Endodermal cell (in vitro differentiated cells): ENCODE measurements around the gene MRPL32. TPM values are rescaled to one million over a fixed set of nuclear protein-coding genes. Genes with fewer than 3 reads are reported as not detected.

Experiments used
- DNase-seq: peaks from one replicate; pipeline ENCODE4 v3.0.0-alpha.2; 2017
- H3K27ac ChIP-seq: 2 replicates; pipeline ENCODE4 v1.5.1; 2013; ENCODE audit warnings: mild to moderate bottlenecking, low read depth, low read length, moderate library complexity
- H3K27me3 ChIP-seq: 2 replicates; pipeline ENCODE4 v1.6.1; 2013; ENCODE audit warnings: mild to moderate bottlenecking, low read length, moderate library complexity; ENCODE audit not compliant: insufficient read depth, control insufficient read depth, poor library complexity, severe bottlenecking
- H3K36me3 ChIP-seq: 2 replicates; pipeline ENCODE4 v1.7.0; 2013; ENCODE audit warnings: mild to moderate bottlenecking, low read length, moderate library complexity; ENCODE audit not compliant: control insufficient read depth, insufficient read depth
- H3K4me1 ChIP-seq: one replicate; pipeline ENCODE4 v1.7.0; 2013; ENCODE audit warnings: low read length; ENCODE audit not compliant: control insufficient read depth, insufficient read depth
- H3K4me3 ChIP-seq: 2 replicates; pipeline ENCODE4 v1.5.1; 2013; ENCODE audit warnings: mild to moderate bottlenecking, low read length, moderate library complexity
- H3K9ac ChIP-seq: 2 replicates; pipeline ENCODE4 v1.6.1; 2013; ENCODE audit warnings: mild to moderate bottlenecking, low read length, moderate library complexity; ENCODE audit not compliant: poor library complexity, severe bottlenecking; ENCODE audit errors: extremely low read depth
- H3K9me3 ChIP-seq: 2 replicates; pipeline ENCODE4 v1.6.1; 2013; ENCODE audit warnings: mild to moderate bottlenecking, low read length, moderate library complexity; ENCODE audit not compliant: control insufficient read depth
- H3K27ac Mint-ChIP-seq: 2 replicates; pipeline ENCODE4 v1.8.0; 2020; ENCODE audit warnings: mixed read lengths
- H3K27me3 Mint-ChIP-seq: 2 replicates; pipeline ENCODE4 v1.8.0; 2021; ENCODE audit warnings: mild to moderate bottlenecking, mixed read lengths; ENCODE audit not compliant: insufficient read depth
- H3K36me3 Mint-ChIP-seq: 2 replicates; pipeline ENCODE4 v1.8.0; 2020; ENCODE audit warnings: low read depth, mixed read lengths
- H3K4me1 Mint-ChIP-seq: 2 replicates; pipeline ENCODE4 v1.8.0; 2020; ENCODE audit warnings: mixed read lengths
- H3K4me3 Mint-ChIP-seq: 2 replicates; pipeline ENCODE4 v1.8.0; 2020; ENCODE audit warnings: mild to moderate bottlenecking, moderate library complexity, mixed read lengths
- H3K9me3 Mint-ChIP-seq: 2 replicates; pipeline ENCODE4 v1.8.0; 2020; ENCODE audit warnings: mild to moderate bottlenecking, mixed read lengths
- CTCF ChIP-seq: fragments of 200-600 bp; sonication (generic); conservative IDR thresholded peaks from 2 replicates; pipeline ENCODE4 v1.5.0; 2021; ENCODE audit warnings: antibody characterized with exemption, mild to moderate bottlenecking
- WGBS, 2 experiments: methylation state at CpG; one replicate each; pipeline versions ENCODE4 v1.1.5 to v1.1.7; 2013; ENCODE audit warnings: missing lambda C conversion rate in 2 of 2, mixed read lengths in 1 of 2; ENCODE audit not compliant: insufficient coverage in 1 of 2, insufficient read length in 1 of 2; 5-methylcytosine and 5-hydroxymethylcytosine counted together
- total RNA-seq, 2 donors: library from RNA; stranded (reverse); fragmentation: NEBNext Ultra II Directional in 1 of 2; extraction: Animal tissue kit (Norgen Biotek cat#: 25700) in 1 of 2; gene quantifications; 2 replicates in 1 of 2; 3 replicates in 1 of 2; pipeline ENCODE4 v1.2.1, GENCODE V29; 2021

Gene MRPL32
- total RNA-seq, 2 donors from 2014 or later = 88.6 to 97.0 TPM

GRCh38 chr7:42932811-42933591 lies 825 bp downstream of the MRPL32 start:
- Mint-ChIP-seq H3K4me1 (peaks cover 33% of the 10 kb centered on the region), H3K36me3 (peaks cover 34% of the 10 kb centered on the region), H3K27me3 (no peaks in the 10 kb centered on the region), H3K4me3 (peak overlapping the region; percentile 100), H3K27ac (peak overlapping the region; percentile 100), H3K9me3 (no peaks in the 10 kb centered on the region)
- TF ChIP-seq CTCF = no peak
- Histone ChIP-seq H3K4me3 (peak overlapping the region; percentile 100), H3K27ac (no peak overlapping the region), H3K27me3 (no peaks in the 10 kb centered on the region), H3K4me1 (peaks cover 6% of the 10 kb centered on the region), H3K9ac (peak overlapping the region; percentile 92), H3K36me3 (peaks cover 37% of the 10 kb centered on the region), H3K9me3 (no peaks in the 10 kb centered on the region)
- 0 to 2% methylated on average over 10 to 17 of the region's 17 CpGs for WGBS, 2 experiments
- peak; percentile 65 for DNase-seq

- Histone ChIP-seq H3K9me3 (no peaks in the 10 kb centered on the region), H3K4me1 (peaks cover 5% of the 10 kb centered on the region), H3K27ac (no peak overlapping the region), H3K9ac (no peak overlapping the region), H3K4me3 (peak overlapping the region; percentile 100), H3K36me3 (peaks cover 50% of the 10 kb centered on the region), H3K27me3 (no peaks in the 10 kb centered on the region)
- WGBS, 2 experiments = 90% methylated on average over 3 of the region's 3 CpGs; no CpG with 5 or more reads in 1 of the 2 experiments
- DNase-seq = no peak
- no peak for TF ChIP-seq CTCF
- Mint-ChIP-seq H3K36me3 (peaks cover 44% of the 10 kb centered on the region), H3K4me3 (peak overlapping the region; percentile 100), H3K27ac (peak overlapping the region; percentile 26), H3K9me3 (no peaks in the 10 kb centered on the region), H3K27me3 (no peaks in the 10 kb centered on the region), H3K4me1 (peaks cover 26% of the 10 kb centered on the region)
Observed at GRCh38 chr7:42934291-42934690, 2.1 kb downstream of the MRPL32 start.

- WGBS, 2 experiments = 92 to 94% methylated on average over 2 to 5 of the region's 5 CpGs
- no peak for DNase-seq
- Mint-ChIP-seq H3K9me3 (no peaks in the 10 kb centered on the region), H3K4me1 (peaks cover 17% of the 10 kb centered on the region), H3K4me3 (no peak overlapping the region), H3K36me3 (peaks cover 51% of the 10 kb centered on the region), H3K27me3 (no peaks in the 10 kb centered on the region), H3K27ac (no peak overlapping the region)
- Histone ChIP-seq H3K9me3 (no peaks in the 10 kb centered on the region), H3K4me3 (peak overlapping the region; percentile 100), H3K9ac (no peak overlapping the region), H3K4me1 (peaks cover 5% of the 10 kb centered on the region), H3K36me3 (peaks cover 63% of the 10 kb centered on the region), H3K27me3 (no peaks in the 10 kb centered on the region), H3K27ac (no peak overlapping the region)
- TF ChIP-seq CTCF = no peak
Observed at GRCh38 chr7:42935861-42936260, 3.7 kb downstream of the MRPL32 start.
